Stimulated activated CD4-positive, alpha-beta T cell treated with anti-CD3 and anti-CD28 coated beads, Interleukin-2, amount 100 ng/mL, for 24 hours (primary cell): ENCODE results near the gene PCSK4.
A peak's percentile ranks its signal among the peaks of the same experiment; 100 is the strongest.
"Not testable (repeated sequence)": the region's sequence is repeated elsewhere in the genome, so short reads cannot be mapped to it uniquely, and the experiment has no call there.

Experiments
- DNase-seq, 2 donors: peaks; one replicate each; pipeline ENCODE4 v3.0.0-alpha.2; 2020

PCSK4 gene

GRCh38 chr19:1452802-1453524 lies 37.2 kb downstream of the PCSK4 start:
- DNase-seq: no peak

GRCh38 chr19:1451916-1452801 lies 38.0 kb downstream of the PCSK4 start:
- no peak for DNase-seq

- no peak for DNase-seq
These were observed 39.1 kb downstream of the PCSK4 start for GRCh38 chr19:1450735-1451731.

- no peak for DNase-seq
These were observed 40.4 kb downstream of the PCSK4 start, which contains the start of gene APC2 for GRCh38 chr19:1449467-1450442. Gene APC2 (plus strand): TSS chr19:1450121. CDS start chr19:1453002, 2,881 bp downstream.

- no peak for DNase-seq
These were observed 42.2 kb downstream of the PCSK4 start for GRCh38 chr19:1447944-1448343.

- no peak for DNase-seq
These were observed 42.6 kb downstream of the PCSK4 start for GRCh38 chr19:1447504-1447903.

- no peak for DNase-seq
These were observed 43.3 kb downstream of the PCSK4 start for GRCh38 chr19:1446713-1447481.

- no peak for DNase-seq
These were observed 44.0 kb downstream of the PCSK4 start for GRCh38 chr19:1445932-1446712.

- DNase-seq: peak; percentile 79 to 84
These were observed 44.8 kb downstream of the PCSK4 start for GRCh38 chr19:1445185-1445931.

- no peak for DNase-seq
These were observed 48.3 kb downstream of the PCSK4 start for GRCh38 chr19:1441677-1442438.

- no peak for DNase-seq
These were observed 49.1 kb downstream of the PCSK4 start for GRCh38 chr19:1441022-1441426.

- no peak for DNase-seq
These were observed 49.7 kb downstream of the PCSK4 start for GRCh38 chr19:1440418-1440801.

GRCh38 chr19:1439525-1440417 lies 50.4 kb downstream of the PCSK4 start:
- not testable (repeated sequence) for DNase-seq

GRCh38 chr19:1438933-1439354 lies 51.2 kb downstream of the PCSK4 start:
- DNase-seq: no peak

GRCh38 chr19:1438035-1438932 lies 51.9 kb downstream of the PCSK4 start, which contains the start of gene RPS15:
Gene RPS15 (plus strand): TSS chr19:1438396. CDS start chr19:1438426, 30 bp downstream.
- peak; percentile 97 for DNase-seq

- no peak for DNase-seq
These were observed 52.5 kb downstream of the PCSK4 start for GRCh38 chr19:1437609-1438008.
